Gastroesophageal sphincter (tissue), 4 donors: Measurements from ENCODE around the gene CCL18. TPM values are rescaled to one million over a fixed set of nuclear protein-coding genes. Genes with fewer than 3 reads are reported as not detected.
"Not testable (repeated sequence)": the region's sequence is repeated elsewhere in the genome, so short reads cannot be mapped to it uniquely, and the experiment has no call there.

ENCODE experiments used
- ATAC-seq: fragments of 150-250 bp; one replicate; pipeline ENCODE4 v1.9.1; 2016; ENCODE audit warnings: mild to moderate bottlenecking, moderate library complexity
- H3K27ac ChIP-seq, 4 donors: fragments of 200-600 bp; sonication (generic) in 3 of 4; 1 replicate in 3 of 4; 2 replicates in 1 of 4; pipeline ENCODE4 v1.5.1; 2016 to 2019
- H3K27me3 ChIP-seq: fragments of 200-600 bp; sonication (generic); one replicate; pipeline ENCODE4 v1.5.1; 2019
- H3K36me3 ChIP-seq, 2 donors: fragments of 200-600 bp; sonication (generic); one replicate each; pipeline ENCODE4 v1.5.1; 2019; ENCODE audit warnings: control low read depth in 1 of 2
- H3K4me1 ChIP-seq, 3 donors: fragments of 200-600 bp; sonication (generic); 1 replicate in 2 of 3; 2 replicates in 1 of 3; pipeline ENCODE4 v1.5.1; 2016 to 2019; ENCODE audit warnings: control low read depth in 2 of 3
- H3K4me3 ChIP-seq, 2 donors: fragments of 200-600 bp; sonication (generic); one replicate each; pipeline ENCODE4 v1.5.1; 2019; ENCODE audit warnings: mild to moderate bottlenecking in 1 of 2, moderate library complexity in 1 of 2
- H3K9me3 ChIP-seq, 3 donors: fragments of 200-600 bp; sonication (generic); one replicate each; pipeline ENCODE4 v1.5.1; 2017 to 2019; ENCODE audit warnings: control low read depth in 2 of 3
- CTCF ChIP-seq, 4 experiments: fragments of 200-600 bp in 2 of 4; fragments of 450-650 bp in 2 of 4; sonication (generic) in 1 of 4; IDR thresholded peaks; one replicate each; pipeline ENCODE4 v1.5.1; 2017 to 2019; ENCODE audit warnings: antibody characterized with exemption in 4 of 4, mild to moderate bottlenecking in 2 of 4, moderate library complexity in 2 of 4
- EP300 ChIP-seq: sonication (generic); formaldehyde crosslinking; IDR thresholded peaks from one replicate; pipeline ENCODE4 v1.6.1; 2017; ENCODE audit warnings: antibody characterized with exemption, mild to moderate bottlenecking
- POLR2A ChIP-seq, 2 donors: fragments of 450-650 bp; IDR thresholded peaks; one replicate each; pipeline ENCODE4 v1.6.1; 2017; ENCODE audit warnings: antibody characterized with exemption in 2 of 2, mild to moderate bottlenecking in 2 of 2, moderate library complexity in 1 of 2
- POLR2AphosphoS5 ChIP-seq: sonication (generic); formaldehyde crosslinking; IDR thresholded peaks from one replicate; pipeline ENCODE4 v1.6.1; 2017; ENCODE audit warnings: antibody characterized with exemption
- WGBS, 2 donors: methylation state at CpG; one replicate each; pipeline ENCODE4 v1.1.5; 2018; ENCODE audit warnings: low coverage in 1 of 2; 5-methylcytosine and 5-hydroxymethylcytosine counted together
- total RNA-seq, 4 donors: library from RNA; depleted of rRNA; stranded (reverse); fragments of >200 nt; gene quantifications; one replicate each; pipeline ENCODE4 v1.1.0, GENCODE V29; 2016

CCL18 gene
- total RNA-seq, 4 donors from 2014 or later = 5.9 to 18.0 (median 11.9) TPM; not detected in 1

GRCh38 chr17:36105781-36106492, 41.9 kb downstream of the CCL18 start:
- H3K27ac ChIP-seq = no peak overlapping the region
- no peak overlapping the region for H3K4me3 ChIP-seq

GRCh38 chr17:36106493-36106835, 42.4 kb downstream of the CCL18 start:
- ATAC-seq = no peak

More at GRCh38 chr17:36105781-36106492, 41.9 kb downstream of the CCL18 start:
- no peak for ATAC-seq
- no peaks in the 10 kb centered on the region for H3K4me1 ChIP-seq
- 64 to 93% methylated on average over 4 to 5 of the region's 5 CpGs for WGBS, 2 donors
- H3K27me3 ChIP-seq = peaks cover 12% of the 10 kb centered on the region
- H3K36me3 ChIP-seq = no peaks in the 10 kb centered on the region
- TF ChIP-seq EP300 (no peak), POLR2A (IDR thresholded peaks at IDR 0.05) (no peak), POLR2AphosphoS5 (no peak)
- H3K9me3 ChIP-seq = no peaks in the 10 kb centered on the region

GRCh38 chr17:36107660-36108059, 43.6 kb downstream of the CCL18 start:
- Histone ChIP-seq H3K4me3 (no peak overlapping the region), H3K36me3 (no peaks in the 10 kb centered on the region), H3K27me3 (peaks cover 12% of the 10 kb centered on the region), H3K27ac (no peak overlapping the region), H3K9me3 (peaks cover 0 to 5% (median 0%) of the 10 kb centered on the region in 3 donors), H3K4me1 (no peaks in the 10 kb centered on the region)
- 100% methylated on average over 3 of the region's 3 CpGs; no CpG with 5 or more reads in 1 of the 2 donors for WGBS, 2 donors
- ATAC-seq = no peak
- TF ChIP-seq CTCF (IDR thresholded peaks at IDR 0.05) = no peak
- TF ChIP-seq POLR2AphosphoS5 = no peak
- no peak for TF ChIP-seq POLR2A (IDR thresholded peaks at IDR 0.05)
- TF ChIP-seq EP300 = no peak

More at GRCh38 chr17:36106493-36106835, 42.4 kb downstream of the CCL18 start:
- H3K27ac ChIP-seq = no peak overlapping the region
- no peaks in the 10 kb centered on the region for H3K4me1 ChIP-seq
- no peaks in the 10 kb centered on the region for H3K36me3 ChIP-seq
- peaks cover 12% of the 10 kb centered on the region for H3K27me3 ChIP-seq
- H3K4me3 ChIP-seq = no peak overlapping the region
- 90% methylated on average over 2 of the region's 6 CpGs; no CpG with 5 or more reads in 1 of the 2 donors for WGBS, 2 donors
- no peak for TF ChIP-seq POLR2A (IDR thresholded peaks at IDR 0.05)
- no peak for TF ChIP-seq EP300
- no peak for TF ChIP-seq POLR2AphosphoS5
- no peak for TF ChIP-seq CTCF (IDR thresholded peaks at IDR 0.05)
- no peaks in the 10 kb centered on the region for H3K9me3 ChIP-seq

GRCh38 chr17:36108265-36108664, 44.2 kb downstream of the CCL18 start:
- peak; percentile 48 for ATAC-seq

GRCh38 chr17:36111068-36111490, 47.0 kb downstream of the CCL18 start:
- ATAC-seq = no peak
- H3K36me3 ChIP-seq = no peaks in the 10 kb centered on the region
- TF ChIP-seq POLR2A (IDR thresholded peaks at IDR 0.05) (no peak), EP300 (no peak), POLR2AphosphoS5 (no peak)
- H3K27me3 ChIP-seq = peaks cover 7% of the 10 kb centered on the region
- H3K27ac ChIP-seq = no peak overlapping the region
- H3K9me3 ChIP-seq = peaks cover 0 to 6% (median 0%) of the 10 kb centered on the region in 3 donors
- 84 to 88% methylated on average over 3 to 4 of the region's 4 CpGs for WGBS, 2 donors
- H3K4me1 ChIP-seq = no peaks in the 10 kb centered on the region
- no peak overlapping the region for H3K4me3 ChIP-seq

More at GRCh38 chr17:36108265-36108664, 44.2 kb downstream of the CCL18 start:
- not testable (repeated sequence) for H3K9me3 ChIP-seq, H3K4me3 ChIP-seq, H3K4me1 ChIP-seq, H3K27ac ChIP-seq, H3K36me3 ChIP-seq
- 71 to 83% methylated on average over 2 to 5 of the region's 5 CpGs for WGBS, 2 donors
- H3K27me3 ChIP-seq = peaks cover 12% of the 10 kb centered on the region

GRCh38 chr17:36112572-36112971, 48.5 kb downstream of the CCL18 start:
- Histone ChIP-seq H3K27me3 (peaks cover 11% of the 10 kb centered on the region), H3K4me3 (no peak overlapping the region), H3K27ac (no peak overlapping the region), H3K4me1 (no peaks in the 10 kb centered on the region), H3K36me3 (no peaks in the 10 kb centered on the region), H3K9me3 (peaks cover 0 to 6% (median 0%) of the 10 kb centered on the region in 3 donors)
- no peak for ATAC-seq
- TF ChIP-seq POLR2A (IDR thresholded peaks at IDR 0.05) = no peak
- TF ChIP-seq POLR2AphosphoS5 = no peak
- no peak for TF ChIP-seq EP300
- no peak for TF ChIP-seq CTCF (IDR thresholded peaks at IDR 0.05)

GRCh38 chr17:36113131-36113530, 49.1 kb downstream of the CCL18 start:
- peaks cover 11% of the 10 kb centered on the region for H3K27me3 ChIP-seq
- WGBS, 2 donors = 73 to 100% methylated on average over 1 of the region's 1 CpG

GRCh38 chr17:36114971-36115648, 51.0 kb downstream of the CCL18 start:
- 80 to 89% methylated on average over 5 of the region's 5 CpGs for WGBS, 2 donors
- H3K36me3 ChIP-seq = not testable (repeated sequence)

More at GRCh38 chr17:36113131-36113530, 49.1 kb downstream of the CCL18 start:
- H3K27ac ChIP-seq, H3K36me3 ChIP-seq, H3K9me3 ChIP-seq, H3K4me1 ChIP-seq, ATAC-seq, H3K4me3 ChIP-seq: not testable (repeated sequence)

GRCh38 chr17:36115649-36115977, 51.5 kb downstream of the CCL18 start:
- not testable (repeated sequence) for ATAC-seq, H3K27ac ChIP-seq, H3K36me3 ChIP-seq, H3K4me1 ChIP-seq, H3K9me3 ChIP-seq, H3K4me3 ChIP-seq, H3K27me3 ChIP-seq

More at GRCh38 chr17:36114971-36115648, 51.0 kb downstream of the CCL18 start:
- ATAC-seq, H3K27me3 ChIP-seq, H3K4me1 ChIP-seq, H3K9me3 ChIP-seq, H3K27ac ChIP-seq, H3K4me3 ChIP-seq: not testable (repeated sequence)
